ENCODE results near the gene NPAS3.
A peak's percentile ranks its signal among the peaks of the same experiment; 100 is the strongest.

The NPAS3 gene

DNA sequence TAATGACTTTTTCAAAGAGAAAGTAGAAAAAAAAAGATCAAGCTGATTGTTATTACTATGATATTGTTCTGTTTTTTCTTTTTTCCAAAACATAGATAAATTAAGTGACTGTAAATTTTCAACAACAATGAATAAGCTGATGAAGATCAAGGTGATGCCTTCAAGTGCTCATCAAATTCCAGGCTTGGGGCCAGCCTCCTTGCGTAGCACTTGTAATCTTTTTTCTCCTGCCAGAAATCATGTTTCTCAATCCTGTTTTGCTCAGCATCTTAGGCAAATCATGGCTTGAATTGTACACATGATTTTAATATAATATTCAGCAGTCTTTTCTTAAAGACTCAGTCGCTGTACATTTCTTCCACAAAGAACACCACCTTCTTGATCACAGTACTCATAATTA lies 333.2 kb downstream of the NPAS3 start:
- DNase-seq = no peak

DNA sequence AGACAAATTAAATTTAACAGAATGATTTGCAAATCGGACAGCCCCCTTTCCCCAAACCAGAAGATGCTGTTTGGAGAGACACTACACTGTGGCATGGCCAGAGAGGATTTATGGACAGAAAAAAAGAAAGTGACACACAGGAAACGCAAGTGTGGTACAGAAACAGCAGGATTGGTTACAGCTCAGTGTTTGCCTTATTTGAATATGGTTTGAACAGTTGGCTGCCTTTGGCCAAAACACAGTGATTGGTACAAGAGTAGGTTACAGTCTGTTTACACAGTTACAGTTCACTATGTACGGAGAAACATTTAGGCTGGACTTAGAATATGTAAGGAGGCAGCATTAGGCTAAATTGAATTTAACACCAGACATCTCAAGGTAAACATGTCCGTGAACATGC lies 335.3 kb downstream of the NPAS3 start:
- DNase-seq = no peak

DNA sequence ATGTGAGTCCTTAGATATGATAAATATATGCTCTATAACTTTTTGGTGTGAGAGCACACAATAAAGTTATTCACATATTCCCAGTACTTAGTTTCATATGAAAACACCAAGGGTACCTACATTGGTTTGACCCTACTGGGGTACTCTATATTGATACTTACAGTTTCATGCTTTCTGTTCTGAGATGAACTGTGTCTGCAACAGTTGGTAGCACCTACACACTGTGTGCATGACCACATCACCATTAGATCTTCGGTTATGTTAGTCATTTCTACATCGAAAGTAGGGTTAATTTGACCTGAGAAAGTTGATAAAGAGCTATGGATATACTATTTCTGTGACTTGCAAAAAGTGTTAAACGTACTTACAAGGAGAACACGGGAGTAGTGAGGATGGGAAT lies 337.2 kb downstream of the NPAS3 start:
- DNase-seq = no peak

- DNase-seq = no peak
These were observed 341.2 kb downstream of the NPAS3 start for GRCh38 chr14:33279865-33280264.

GRCh38 chr14:33280646-33281045 lies 342.0 kb downstream of the NPAS3 start:
- DNase-seq = no peak

GRCh38 chr14:33282331-33283230 lies 343.9 kb downstream of the NPAS3 start:
- DNase-seq = no peak

- no peak for DNase-seq
These were observed 347.4 kb downstream of the NPAS3 start for GRCh38 chr14:33285902-33286700.

- DNase-seq = no peak
These were observed 348.5 kb downstream of the NPAS3 start for GRCh38 chr14:33287189-33287588.

DNA sequence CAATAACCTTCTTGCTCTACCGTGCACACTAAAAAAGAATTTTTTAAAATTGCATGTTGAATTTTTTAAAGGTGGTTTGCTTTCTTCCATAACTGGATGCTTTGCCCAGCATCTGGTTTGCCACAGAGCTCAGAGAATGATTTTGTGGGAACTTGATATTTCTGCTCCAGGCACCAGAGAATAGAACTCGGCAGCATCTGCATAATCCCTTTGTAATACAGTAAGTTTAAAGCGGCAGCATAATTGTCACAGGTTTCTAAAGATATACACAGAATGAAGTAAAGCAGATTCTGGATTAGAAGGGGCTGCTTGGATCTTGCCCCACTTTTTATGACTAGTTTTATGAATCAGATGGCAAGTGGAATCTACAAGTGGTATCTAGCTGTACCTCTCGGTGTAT lies 352.0 kb downstream of the NPAS3 start:
- no peak for DNase-seq

DNA sequence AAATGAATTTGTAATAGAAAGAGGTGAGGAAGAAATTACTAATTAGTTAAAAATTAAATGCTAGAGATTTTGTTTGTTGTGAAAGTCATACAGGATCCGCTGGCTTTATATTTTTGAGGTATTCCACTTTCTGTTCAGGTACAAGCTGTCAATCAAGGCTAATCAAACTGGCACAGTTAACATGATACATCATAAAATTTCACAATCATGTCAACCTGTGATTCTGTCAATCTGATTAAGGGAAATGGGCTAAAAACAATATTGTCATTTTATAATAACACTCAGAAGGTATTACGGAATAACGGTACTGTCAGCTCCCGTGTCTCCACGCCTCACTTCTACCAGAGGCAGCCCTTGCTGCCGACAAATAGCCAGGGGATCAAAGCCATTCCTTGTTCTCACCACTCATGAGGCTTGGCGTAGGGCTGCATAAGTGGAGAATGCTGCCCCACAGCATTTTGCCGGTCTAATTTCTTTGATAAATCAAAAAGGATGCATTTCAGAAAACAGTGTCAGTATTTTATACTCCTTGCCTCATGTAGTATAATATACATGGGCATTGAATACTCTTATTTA lies 352.9 kb downstream of the NPAS3 start:
- no peak for DNase-seq

GRCh38 chr14:33294419-33294818 lies 355.7 kb downstream of the NPAS3 start:
- DNase-seq = no peak

DNA sequence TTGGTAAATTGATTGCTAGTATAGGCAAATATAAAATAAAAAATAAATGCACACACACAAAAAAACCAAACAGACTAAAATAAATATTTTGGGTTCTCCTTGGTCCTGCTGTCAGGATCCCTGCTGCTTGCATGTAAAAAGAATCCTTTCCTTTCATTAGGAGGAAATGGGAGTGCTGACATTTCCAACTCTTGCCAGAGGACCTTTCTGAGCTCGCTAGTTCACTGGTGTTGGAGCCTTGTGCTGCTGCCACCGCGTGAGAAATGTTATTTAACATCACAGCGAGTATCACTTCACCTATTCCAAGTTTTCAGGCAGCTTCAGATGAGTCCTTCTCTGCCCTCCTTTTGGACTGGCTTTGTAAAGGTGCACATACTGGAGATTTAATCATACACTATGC lies 358.9 kb downstream of the NPAS3 start:
- DNase-seq = no peak

- DNase-seq = peak; percentile 77
These were observed 369.1 kb downstream of the NPAS3 start for GRCh38 chr14:33307691-33308251.

DNA sequence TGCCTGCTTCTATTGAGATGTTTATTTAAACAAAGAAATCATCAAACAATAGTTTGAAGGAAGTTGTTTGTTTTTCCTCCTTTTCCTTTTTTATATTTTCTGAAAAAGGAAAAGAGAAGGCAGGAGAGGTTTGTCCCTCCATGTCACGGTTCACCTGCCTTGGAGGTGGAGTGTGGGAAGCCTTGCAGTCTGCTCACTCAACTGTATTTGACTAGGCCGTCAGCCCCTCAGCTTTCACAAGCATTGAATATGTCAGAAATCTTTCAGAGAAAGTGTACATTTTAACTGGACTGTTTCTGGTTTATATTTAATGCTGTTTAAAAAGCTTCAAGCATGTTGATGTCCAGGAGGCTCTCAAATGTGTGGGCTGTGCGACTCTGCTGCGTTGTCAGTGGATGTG lies 370.4 kb downstream of the NPAS3 start:
- DNase-seq = no peak

GRCh38 chr14:33315217-33315616 lies 376.5 kb downstream of the NPAS3 start:
- no peak for DNase-seq

DNA sequence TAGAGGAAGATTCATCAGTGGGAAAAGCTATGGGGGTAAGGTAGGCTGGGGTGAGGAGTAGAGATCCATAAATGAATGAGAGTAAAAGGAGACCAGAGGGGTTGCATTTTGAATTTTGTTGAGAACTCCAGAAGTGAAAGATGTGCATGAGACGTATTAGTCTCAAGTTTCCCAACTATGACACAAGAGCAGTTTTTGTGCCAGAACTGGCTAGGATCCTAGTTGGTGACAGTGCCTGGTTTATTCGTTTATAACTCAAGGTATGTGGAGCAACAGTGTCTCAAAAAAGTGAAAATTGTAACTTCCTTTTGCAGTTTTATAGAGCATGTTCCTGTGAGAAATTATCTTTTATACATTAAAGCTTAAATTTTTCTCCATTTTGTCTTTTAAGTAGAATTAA lies 377.0 kb downstream of the NPAS3 start:
- DNase-seq = no peak

DNA sequence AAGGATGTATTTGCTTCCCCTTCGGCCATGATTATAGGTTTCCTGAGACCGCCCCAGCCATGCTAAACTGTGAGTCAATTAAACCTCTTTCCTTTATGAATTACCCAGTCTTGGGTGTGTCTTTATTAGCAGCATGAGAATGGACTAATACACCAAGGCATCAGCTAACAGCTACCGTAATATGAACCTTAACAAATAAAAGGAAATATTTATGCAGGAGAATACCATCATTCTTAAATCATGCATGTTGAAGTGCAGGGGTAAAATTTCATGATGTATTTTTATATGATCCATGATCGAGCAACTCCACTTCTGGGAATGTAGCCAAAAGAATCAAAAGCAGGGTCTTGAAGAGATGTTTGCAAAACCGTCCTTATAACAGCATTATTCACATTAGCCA lies 379.0 kb downstream of the NPAS3 start:
- no peak for DNase-seq

- DNase-seq = no peak
These were observed 385.3 kb downstream of the NPAS3 start for GRCh38 chr14:33323979-33324378.

GRCh38 chr14:33331176-33331949 lies 392.7 kb downstream of the NPAS3 start:
- DNase-seq = no peak

- DNase-seq = no peak
These were observed 393.8 kb downstream of the NPAS3 start for GRCh38 chr14:33332497-33332896.

DNA sequence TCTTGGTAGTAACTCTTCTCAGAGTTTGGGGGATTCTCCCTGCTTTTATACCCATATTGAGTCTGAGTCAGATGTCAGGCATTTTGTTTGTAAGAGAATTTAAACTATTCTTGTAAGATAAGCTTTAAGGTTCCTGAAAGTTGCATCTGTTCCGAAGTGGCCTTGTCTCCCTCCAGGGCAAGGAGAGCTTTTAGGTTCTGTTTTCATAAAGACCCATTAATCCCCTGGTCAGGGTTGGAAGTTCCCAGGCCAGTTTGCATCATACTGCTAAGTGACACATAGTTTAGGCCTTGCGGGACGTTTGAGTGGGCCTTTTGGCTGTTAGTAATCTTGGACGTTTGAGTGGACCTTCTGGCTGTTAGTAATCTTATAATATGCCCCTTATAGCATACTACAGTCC lies 396.7 kb downstream of the NPAS3 start:
- DNase-seq = no peak

GRCh38 chr14:33342299-33342974 lies 403.8 kb downstream of the NPAS3 start:
- no peak for DNase-seq

Measured in NCI-H774 (cell line).